AG09319 (cell line): ENCODE results near the gene GCLC.

ENCODE experiments used
- DNase-seq: peaks from one replicate; pipeline ENCODE4 v3.0.0-alpha.2; 2010; ENCODE audit warnings: low read depth; ENCODE audit errors: extremely low read depth
- CTCF ChIP-seq: IDR thresholded peaks from 2 replicates; pipeline ENCODE4 v1.5.1; 2011; ENCODE audit warnings: low read depth, mild to moderate bottlenecking, inconsistent platforms, low read length, moderate library complexity

GCLC gene

GRCh38 chr6:53543359-53544216 is 1.3 kb downstream of the GCLC start:
- DNase-seq, result no peak
- TF ChIP-seq CTCF, result no peak

GRCh38 chr6:53541900-53542299 is 3.0 kb downstream of the GCLC start:
- DNase-seq, result no peak
- TF ChIP-seq CTCF, result no peak

- no peak for TF ChIP-seq CTCF
- no peak for DNase-seq
These were observed 4.7 kb downstream of the GCLC start for GRCh38 chr6:53540129-53540692.

GRCh38 chr6:53539561-53539960 is 5.3 kb downstream of the GCLC start:
- no peak for DNase-seq
- TF ChIP-seq CTCF, result no peak

DNA sequence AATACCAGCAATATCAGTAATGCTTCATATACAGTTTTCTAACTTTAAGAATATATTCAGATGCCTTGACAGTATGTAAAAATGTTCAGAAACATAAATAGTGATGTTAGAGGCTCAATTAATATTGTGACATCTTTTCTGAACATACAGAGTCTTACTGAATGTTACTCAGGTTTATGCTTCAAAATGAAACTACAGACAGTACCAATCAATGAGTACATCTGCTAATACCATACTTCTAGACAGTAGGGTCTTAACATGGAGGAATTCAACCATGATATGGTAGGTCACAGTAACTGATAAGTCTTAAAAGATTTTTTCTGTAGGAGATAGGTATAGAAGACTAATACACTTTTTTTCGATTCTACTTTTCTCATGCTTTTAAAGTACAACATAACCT is 8.3 kb downstream of the GCLC start:
- TF ChIP-seq CTCF, result no peak
- DNase-seq, result no peak

DNA sequence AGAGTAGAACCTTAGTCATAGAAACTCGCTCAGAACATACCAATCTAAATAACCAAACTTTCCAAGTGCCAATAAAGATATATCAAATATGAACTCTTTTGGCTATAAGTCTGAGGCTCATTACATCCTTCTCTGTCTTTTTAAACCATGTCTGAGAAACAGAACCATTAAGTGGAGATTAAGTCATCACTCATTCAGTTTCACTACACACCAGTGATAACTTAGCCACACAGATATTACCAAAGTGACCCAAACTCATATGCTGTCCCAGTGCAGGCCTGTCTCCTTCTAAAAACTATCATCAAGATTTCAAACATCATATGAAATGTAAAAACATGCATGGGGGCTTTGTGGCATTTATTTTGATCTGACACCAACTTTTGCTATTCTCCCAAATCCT is 12.0 kb downstream of the GCLC start:
- no peak for DNase-seq
- no peak for TF ChIP-seq CTCF

DNA sequence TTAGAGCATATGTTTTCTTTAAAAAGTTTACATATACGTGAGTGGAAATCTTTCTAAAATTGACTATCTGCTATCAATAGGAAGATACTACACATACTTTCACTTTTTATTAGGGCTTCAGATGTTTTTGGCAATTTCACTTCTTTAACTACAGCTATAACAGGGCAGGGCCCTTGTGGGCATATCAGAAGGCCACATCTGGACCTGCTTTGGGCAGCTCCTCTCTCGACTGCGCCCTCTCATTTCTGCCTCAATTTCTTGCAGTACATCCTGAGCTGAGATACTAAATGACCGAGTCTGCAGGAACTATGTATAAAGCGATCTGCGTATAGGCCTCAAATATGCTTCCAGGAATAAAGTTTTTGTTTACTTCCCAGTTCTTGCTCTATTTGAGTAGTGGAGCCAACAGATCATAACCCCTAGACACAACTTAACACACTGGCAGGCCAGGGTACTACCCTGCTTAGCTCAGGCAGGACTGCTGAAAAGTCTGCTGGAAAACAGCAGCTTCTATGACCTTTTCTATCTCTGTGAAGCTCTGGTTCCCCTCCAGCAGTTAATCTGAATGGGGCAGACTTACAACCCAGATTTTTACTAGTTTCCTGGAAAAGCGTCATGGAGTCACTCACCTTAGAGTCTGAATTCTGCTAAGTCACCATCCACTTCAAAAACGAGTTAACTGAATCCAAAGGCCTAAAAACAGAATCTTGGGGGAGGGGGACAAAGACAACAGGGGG is 12.7 kb downstream of the GCLC start:
- no peak for TF ChIP-seq CTCF
- DNase-seq, result no peak
